ENCODE measurements around the gene ARMH3.

The ARMH3 gene

DNA sequence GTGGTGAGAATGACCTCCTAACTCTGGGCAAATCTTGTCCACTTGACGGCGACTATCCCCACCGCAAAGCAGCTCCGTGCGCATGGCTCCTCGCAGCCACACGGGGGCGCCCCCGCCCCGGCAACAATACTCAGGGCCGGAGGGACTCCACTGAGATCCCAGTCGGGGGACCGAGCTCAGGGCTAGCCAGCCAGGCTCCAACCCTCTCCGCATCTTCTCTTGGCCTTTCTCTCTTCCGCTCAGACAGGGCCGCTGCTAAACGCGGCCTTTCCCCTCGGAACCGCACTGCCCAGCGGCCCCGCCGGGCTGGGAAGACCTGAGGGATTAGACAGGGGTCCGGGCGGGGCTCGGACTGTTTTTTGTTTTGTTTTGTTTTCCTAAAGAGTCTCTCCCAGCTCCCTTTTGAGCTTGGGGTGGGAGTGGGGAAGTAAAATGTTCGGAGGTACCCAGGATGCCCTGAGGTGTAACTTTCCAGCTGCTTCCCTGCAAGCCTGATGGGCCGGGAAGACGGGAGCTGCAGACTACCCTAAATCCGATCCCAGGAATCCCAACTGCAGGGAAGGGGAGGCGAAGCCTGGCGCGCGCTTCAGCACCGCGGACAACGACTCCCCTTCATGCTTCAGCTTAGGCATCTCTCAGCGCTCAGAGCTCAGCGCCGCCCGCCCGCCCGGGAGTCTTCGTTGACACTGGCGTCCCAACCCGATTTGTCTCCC is 215.1 kb downstream of the ARMH3 start:
- no peaks in the 10 kb centered on the region for H3K9me3 ChIP-seq (ENCODE audit: severe bottlenecking)
- H3K27me3 ChIP-seq (ENCODE audit: insufficient read depth, poor library complexity, severe bottlenecking): no peaks in the 10 kb centered on the region
- ATAC-seq (ENCODE audit: low read depth) (peak; percentile 82), DNase-seq (ENCODE audit: low spot score) (no peak)
- H3K4me1 ChIP-seq (ENCODE audit: insufficient read depth, poor library complexity, severe bottlenecking): peaks cover 4% of the 10 kb centered on the region
- H3K4me3 ChIP-seq (ENCODE audit: severe bottlenecking): no peak overlapping the region
- H3K27ac ChIP-seq (ENCODE audit: poor library complexity, severe bottlenecking): no peak overlapping the region
- TF ChIP-seq CTCF (IDR thresholded peaks at IDR 0.05; ENCODE audit: poor library complexity, severe bottlenecking): peak; percentile 94
- H3K36me3 ChIP-seq (ENCODE audit: low read depth): no peaks in the 10 kb centered on the region

GRCh38 chr10:101840102-101840684 is 215.8 kb downstream of the ARMH3 start:
- no peak for ATAC-seq (ENCODE audit: low read depth)

GRCh38 chr10:101839416-101840063 is 216.4 kb downstream of the ARMH3 start:
- Histone ChIP-seq H3K4me1 (ENCODE audit: insufficient read depth, poor library complexity, severe bottlenecking) (peaks cover 4% of the 10 kb centered on the region), H3K36me3 (ENCODE audit: low read depth) (no peaks in the 10 kb centered on the region), H3K9me3 (ENCODE audit: severe bottlenecking) (no peaks in the 10 kb centered on the region), H3K27me3 (ENCODE audit: insufficient read depth, poor library complexity, severe bottlenecking) (no peaks in the 10 kb centered on the region), H3K27ac (ENCODE audit: poor library complexity, severe bottlenecking) (no peak overlapping the region), H3K4me3 (ENCODE audit: severe bottlenecking) (peak overlapping the region; percentile 4)
- ATAC-seq (ENCODE audit: low read depth) (peak; percentile 38; the same call in 2 of the 3 replicates), DNase-seq (ENCODE audit: low spot score) (no peak)
- no peak for TF ChIP-seq CTCF (IDR thresholded peaks at IDR 0.05; ENCODE audit: poor library complexity, severe bottlenecking)

More at GRCh38 chr10:101840102-101840684, 215.8 kb downstream of the ARMH3 start:
- no peak for DNase-seq (ENCODE audit: low spot score)
- peaks cover 4% of the 10 kb centered on the region for H3K4me1 ChIP-seq (ENCODE audit: insufficient read depth, poor library complexity, severe bottlenecking)
- no peaks in the 10 kb centered on the region for H3K36me3 ChIP-seq (ENCODE audit: low read depth)
- peak overlapping the region; percentile 4 for H3K4me3 ChIP-seq (ENCODE audit: severe bottlenecking)
- H3K27me3 ChIP-seq (ENCODE audit: insufficient read depth, poor library complexity, severe bottlenecking): no peaks in the 10 kb centered on the region
- no peak overlapping the region for H3K27ac ChIP-seq (ENCODE audit: poor library complexity, severe bottlenecking)
- TF ChIP-seq CTCF (IDR thresholded peaks at IDR 0.05; ENCODE audit: poor library complexity, severe bottlenecking): no peak
- H3K9me3 ChIP-seq (ENCODE audit: severe bottlenecking): no peaks in the 10 kb centered on the region

- Histone ChIP-seq H3K9me3 (ENCODE audit: severe bottlenecking) (no peaks in the 10 kb centered on the region), H3K27ac (ENCODE audit: poor library complexity, severe bottlenecking) (no peak overlapping the region), H3K4me1 (ENCODE audit: insufficient read depth, poor library complexity, severe bottlenecking) (peaks cover 4% of the 10 kb centered on the region), H3K36me3 (ENCODE audit: low read depth) (no peaks in the 10 kb centered on the region), H3K4me3 (ENCODE audit: severe bottlenecking) (no peak overlapping the region), H3K27me3 (ENCODE audit: insufficient read depth, poor library complexity, severe bottlenecking) (no peaks in the 10 kb centered on the region)
- no peak for TF ChIP-seq CTCF (IDR thresholded peaks at IDR 0.05; ENCODE audit: poor library complexity, severe bottlenecking)
- DNase-seq (ENCODE audit: low spot score): no peak
- ATAC-seq (ENCODE audit: low read depth): no peak
These were observed 217.0 kb downstream of the ARMH3 start for GRCh38 chr10:101839002-101839401.

All from RWPE2 (cell line).